ENCODE results near the gene PRPF39. TPM values are rescaled to one million over a fixed set of nuclear protein-coding genes. Genes with fewer than 3 reads are reported as not detected.
"Not testable (repeated sequence)": the region's sequence is repeated elsewhere in the genome, so short reads cannot be mapped to it uniquely, and the experiment has no call there.

The PRPF39 gene
- total RNA-seq, 1 donor from 2014 or later: 55.1 TPM

GRCh38 chr14:45136399-45136798 is 52.5 kb downstream of the PRPF39 start:
- no peak for DNase-seq (ENCODE audit: low spot score)

DNA sequence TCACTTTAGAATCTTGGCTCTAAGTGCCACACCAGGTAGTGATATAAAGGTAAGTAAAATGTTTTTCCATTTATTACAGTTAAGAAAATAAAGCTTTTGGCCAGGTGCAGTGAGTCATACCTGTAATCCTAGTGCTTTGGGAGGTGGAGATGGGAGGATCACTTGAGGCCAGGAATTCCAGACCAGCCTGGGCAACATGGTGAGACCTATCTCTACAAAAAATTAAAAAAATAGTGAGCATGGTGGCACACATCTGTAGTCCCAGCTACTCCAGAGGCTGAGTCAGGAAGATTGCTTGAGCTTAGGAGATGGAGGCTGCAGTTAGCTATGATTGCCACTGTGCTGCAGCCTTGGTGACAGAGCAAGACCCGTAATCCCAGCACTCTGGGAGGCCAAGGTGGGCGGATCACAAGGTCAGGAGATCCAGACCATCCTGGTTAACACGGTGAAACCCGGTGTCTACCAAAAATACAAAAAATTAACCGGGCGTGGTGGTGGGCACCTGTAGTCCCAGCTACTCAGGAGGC is 56.8 kb downstream of the PRPF39 start:
- no peak for DNase-seq (ENCODE audit: low spot score)

- DNase-seq (ENCODE audit: low spot score): not testable (repeated sequence)
Measured at GRCh38 chr14:45142083-45142482, 58.2 kb downstream of the PRPF39 start.

DNA sequence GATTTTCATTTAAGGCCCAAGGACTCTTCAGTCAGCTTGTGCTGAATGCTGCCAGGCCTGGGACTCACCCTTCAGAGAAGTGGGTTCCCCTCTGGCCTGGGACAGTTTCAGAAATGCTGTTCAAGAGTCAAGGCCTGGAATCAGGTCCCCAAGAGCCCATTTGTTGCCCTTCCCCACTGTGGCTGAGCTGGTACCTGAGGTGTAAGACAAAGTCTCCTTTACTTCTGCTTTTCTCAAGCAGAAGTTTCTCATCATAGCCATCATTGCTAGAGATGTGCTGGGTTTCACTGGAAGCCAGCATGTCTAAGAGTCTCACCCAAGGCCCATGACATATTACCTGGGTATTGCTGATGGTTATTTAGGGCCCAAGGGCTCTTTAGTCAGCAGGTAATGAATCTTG is 60.7 kb downstream of the PRPF39 start:
- DNase-seq (ENCODE audit: low spot score): no peak

DNA sequence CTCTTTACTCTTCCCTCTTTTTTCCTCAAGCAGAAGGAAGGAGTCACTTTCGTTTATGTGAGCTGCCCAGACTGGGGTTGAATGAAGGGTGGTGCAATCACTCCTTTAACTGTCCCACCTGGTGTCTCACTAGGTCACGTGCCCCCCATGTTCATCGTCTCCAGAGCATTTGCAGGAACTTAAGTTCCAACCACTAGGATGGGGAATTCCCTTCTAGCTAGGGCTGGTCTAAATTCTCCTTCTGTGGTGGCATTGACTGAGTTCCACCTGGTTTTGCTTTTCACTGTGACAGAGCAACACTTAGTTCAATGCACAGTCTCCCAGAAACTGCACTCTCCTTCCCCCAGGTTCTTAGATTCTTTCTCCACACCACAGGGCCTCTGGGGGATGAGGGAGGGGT is 61.3 kb downstream of the PRPF39 start:
- no peak for DNase-seq (ENCODE audit: low spot score)

GRCh38 chr14:45149602-45150001 is 65.7 kb downstream of the PRPF39 start:
- no peak for DNase-seq (ENCODE audit: low spot score)

DNA sequence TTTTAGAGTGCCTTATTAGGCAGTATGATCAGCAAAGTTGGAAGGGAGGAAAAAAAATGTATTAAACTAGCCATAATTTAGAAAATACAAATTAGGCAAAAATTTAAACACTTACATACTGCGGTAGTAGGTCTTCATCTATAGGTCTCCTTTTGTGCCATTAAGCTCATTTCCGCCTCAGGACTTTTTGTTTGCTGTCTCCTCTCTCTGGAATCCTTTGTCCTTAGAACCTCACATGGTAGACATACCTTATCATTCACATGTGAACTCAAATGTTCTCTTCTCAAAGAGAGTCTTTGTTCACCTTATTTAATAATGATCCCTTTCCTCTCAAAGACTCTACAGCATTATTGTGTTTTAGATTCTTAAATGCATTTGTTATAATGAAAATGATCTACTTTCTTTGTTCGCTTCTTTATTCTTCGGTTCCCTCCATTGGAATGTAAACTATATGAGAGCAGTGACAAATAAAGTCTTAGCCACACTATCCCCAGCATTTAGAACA is 66.5 kb downstream of the PRPF39 start:
- no peak for DNase-seq (ENCODE audit: low spot score)

GRCh38 chr14:45156067-45156466 is 72.2 kb downstream of the PRPF39 start:
- DNase-seq (ENCODE audit: low spot score): no peak

Other genes starting within 250 kb of the PRPF39 start
- 15.4 TPM for gene KLHL28, start 122.2 kb upstream of the PRPF39 start, total RNA-seq
- gene TOGARAM1, start 121.9 kb upstream of the PRPF39 start, total RNA-seq: 33.5 TPM
- 46.7 TPM for gene FKBP3, start 50.4 kb downstream of the PRPF39 start, total RNA-seq
- 9.9 TPM for gene FANCM, start 51.8 kb downstream of the PRPF39 start, total RNA-seq
- gene MIS18BP1, start 169.1 kb downstream of the PRPF39 start, total RNA-seq: 26.1 TPM

Measured in ureter (tissue), 1 donor.